ENCODE data around the gene EIF2B5.
A peak's percentile ranks its signal among the peaks of the same experiment; 100 is the strongest.

The EIF2B5 gene

DNA sequence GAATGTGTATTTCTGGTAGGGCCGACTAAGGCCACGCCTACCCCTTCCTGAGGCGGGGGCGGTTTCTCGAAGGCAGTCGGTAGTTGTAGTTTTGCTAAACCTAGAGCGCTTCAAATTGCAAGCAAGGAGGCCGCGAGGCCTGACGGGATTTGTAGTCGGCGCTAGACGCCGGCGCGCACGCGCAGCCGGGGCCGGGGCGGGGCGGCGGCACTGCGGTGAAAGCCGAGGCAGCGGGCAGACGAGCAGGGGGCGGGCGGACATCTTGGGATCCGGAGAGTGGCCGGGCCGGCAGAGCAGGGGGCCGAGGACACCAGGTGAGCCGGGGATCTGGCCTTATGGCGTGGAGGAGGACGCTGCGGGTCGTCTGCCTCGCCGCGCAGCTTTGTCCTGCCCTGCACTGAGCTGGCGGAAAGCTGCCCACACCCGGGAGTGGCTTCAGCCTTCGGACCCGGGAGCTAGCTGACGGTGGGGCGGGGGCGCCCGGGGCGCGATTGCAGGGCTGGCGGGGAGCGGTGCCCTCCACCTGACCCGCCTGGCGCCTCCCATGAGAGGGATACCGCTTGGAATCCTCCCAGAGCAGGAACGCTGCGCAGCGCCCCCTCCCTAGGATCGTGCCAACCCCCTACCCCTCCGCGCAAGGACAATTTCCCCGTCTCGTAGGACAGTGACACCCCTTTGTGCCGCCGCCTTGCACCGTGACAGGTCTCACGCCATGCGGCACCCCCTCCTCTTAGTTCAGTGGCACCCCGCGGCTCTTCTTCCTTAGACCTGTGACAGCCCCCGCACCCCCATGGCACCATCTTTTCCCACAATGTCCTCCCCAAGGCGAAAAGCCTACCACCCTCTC, 39.7 kb downstream of the EIF2B5 start, which contains the start of gene AP2M1:
TSS of gene AP2M1 (plus strand) at position 210 of the 847 bp plus-strand sequence. CDS start 2,139 bp downstream, outside the sequence.
- peak; percentile 97 for DNase-seq

DNA sequence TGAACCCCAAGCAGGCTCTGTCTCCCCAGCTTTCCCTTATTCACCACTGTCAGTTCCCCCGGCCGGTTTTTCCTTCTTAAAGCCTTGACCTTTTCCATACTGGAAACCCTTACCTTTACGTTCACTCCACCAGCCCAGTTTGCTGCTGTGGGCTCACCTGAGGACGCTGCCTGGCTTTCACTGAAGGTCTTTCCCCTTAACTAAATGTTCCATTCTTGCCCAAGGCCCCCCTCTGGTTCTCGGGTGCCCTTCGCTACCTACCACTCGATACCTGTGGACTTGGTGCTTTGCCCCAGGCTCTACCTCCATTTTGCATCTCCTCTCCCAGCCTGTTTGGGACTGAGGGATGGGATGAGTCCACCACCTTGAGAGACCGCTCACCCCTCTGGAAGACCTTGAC, 40.3 kb downstream of the EIF2B5 start:
- no peak for DNase-seq

DNA sequence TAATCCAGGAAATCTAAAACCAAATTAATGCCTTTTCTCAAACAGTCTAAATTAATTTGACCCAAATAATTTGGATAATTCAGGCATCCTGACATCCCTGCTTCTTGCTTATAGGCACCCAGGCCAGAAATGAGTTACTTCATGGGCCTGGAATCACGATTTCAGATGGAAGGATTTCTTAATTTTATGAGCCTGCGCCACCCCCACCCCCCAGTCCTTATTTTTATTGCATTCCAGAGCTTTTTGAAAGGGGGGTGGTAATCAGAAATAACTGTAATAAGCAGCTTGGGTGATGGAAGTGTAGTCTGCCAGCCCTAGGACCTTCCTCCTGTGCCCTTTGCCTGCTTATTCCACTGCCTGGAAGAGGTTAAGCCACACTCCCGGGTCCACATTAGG, 40.8 kb downstream of the EIF2B5 start:
- DNase-seq, result no peak

DNA sequence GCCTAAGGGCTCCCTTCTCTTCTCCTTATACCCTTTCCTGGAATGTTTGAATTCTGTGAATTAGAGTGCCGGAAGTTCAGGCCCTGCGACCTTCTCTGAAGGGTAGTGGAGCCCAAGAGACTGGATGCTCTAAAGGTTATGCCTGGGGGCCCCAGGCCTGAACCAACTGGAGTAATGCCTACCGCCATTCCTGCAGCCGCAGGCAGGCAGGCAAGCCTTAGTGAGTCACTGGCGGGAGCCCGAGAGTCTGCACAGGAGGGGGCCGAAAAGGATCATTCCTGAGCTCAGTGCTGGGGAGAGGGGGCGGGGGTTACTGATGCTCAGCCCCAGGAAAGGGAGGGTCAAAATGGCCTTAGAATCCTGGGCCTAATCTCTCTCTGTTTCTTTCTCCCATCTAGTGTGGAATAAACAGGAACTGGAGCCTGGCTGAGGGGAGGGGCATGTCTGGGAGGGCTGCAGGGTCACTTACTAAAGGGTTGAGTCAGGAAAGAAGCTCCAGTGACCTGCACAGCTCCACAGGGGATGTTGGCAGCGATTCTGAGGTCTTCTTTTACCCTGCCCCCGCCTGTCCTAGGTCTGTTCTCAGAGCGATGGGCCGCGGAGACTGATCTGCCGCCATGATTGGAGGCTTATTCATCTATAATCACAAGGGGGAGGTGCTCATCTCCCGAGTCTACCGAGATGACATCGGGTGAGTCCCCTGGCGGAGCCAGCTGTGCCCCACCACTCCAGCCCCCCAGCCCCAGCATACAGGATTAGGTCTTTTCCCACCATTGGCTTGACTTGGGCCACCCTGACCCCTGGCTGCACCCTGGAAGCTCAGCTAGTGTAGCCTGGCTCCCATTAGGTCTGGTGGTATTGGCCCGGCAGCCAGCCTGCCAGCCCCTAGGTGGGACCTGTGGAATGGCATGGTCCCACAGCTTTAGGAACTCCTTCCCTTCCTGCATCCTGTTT, 41.5 kb downstream of the EIF2B5 start:
- no peak for DNase-seq

DNA sequence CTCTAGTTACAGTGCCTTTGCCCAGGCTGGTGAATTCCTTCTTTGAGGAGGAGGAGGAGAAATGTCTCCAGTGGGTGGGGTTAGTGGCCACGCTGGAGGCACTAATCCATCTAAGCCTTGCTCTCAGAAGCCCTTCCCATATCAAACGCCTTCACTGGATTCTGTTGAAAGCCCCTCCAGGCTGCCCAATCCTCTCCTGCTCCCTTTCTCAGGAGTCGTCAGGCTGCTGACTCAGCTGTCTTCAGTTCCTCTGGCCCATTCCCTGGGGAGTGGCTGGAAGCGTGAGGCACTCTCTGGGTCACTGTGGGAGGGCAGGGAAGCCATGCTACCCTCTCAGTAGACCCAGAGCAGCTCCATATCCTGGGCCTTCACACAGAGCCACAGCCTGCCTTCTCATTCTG, 42.2 kb downstream of the EIF2B5 start:
- DNase-seq, result no peak

DNA sequence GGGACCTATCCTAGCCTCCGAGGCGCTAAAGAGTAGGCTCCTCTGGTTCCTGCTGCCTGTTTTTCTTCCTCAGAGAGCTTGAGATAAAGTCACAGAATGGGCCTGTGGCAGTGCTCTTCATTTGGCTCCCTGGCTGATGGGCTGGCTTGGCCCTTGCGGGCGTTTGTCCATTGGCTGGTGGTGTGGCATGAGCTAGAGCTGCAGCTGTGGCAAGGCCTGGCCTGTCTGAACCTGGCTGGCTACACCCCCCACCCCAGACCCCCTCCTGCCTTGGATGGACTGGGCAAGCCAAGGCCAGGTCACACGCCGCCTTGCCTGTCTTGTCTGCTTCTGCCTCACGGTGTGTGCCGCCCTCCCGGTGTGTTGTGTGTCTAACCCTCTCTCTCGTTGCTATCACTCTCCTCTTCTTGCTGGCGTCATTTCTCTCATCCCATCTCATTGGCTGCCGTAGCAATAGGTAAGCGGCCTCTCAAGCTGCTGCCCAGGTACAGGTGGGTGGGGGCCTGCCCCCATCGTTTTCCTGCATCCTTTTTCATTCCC, 42.7 kb downstream of the EIF2B5 start:
- no peak for DNase-seq

DNA sequence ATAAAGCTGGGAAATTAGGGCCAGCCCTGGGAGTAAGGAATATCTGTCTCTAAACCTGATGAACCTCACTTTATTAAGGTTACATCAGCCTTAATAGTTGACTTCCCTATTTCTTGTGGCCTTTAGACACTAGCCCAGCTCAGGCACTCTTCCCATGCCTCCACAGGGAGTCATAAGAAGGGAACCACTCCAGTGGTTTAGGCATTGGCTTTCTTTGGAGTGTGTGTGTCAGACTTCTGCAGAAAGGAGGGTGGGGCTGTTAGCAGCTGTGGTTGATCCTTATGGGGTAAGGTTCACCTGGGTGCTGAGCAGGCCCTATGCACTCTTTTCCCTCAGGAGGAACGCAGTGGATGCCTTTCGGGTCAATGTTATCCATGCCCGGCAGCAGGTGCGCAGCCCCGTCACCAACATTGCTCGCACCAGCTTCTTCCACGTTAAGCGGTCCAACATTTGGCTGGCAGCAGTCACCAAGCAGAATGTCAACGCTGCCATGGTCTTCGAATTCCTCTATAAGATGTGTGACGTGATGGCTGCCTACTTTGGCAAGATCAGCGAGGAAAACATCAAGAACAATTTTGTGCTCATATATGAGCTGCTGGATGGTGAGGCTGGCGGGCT, 43.5 kb downstream of the EIF2B5 start:
- no peak for DNase-seq

- no peak for DNase-seq
These were observed 45.0 kb downstream of the EIF2B5 start for GRCh38 chr3:184180165-184180564.

DNA sequence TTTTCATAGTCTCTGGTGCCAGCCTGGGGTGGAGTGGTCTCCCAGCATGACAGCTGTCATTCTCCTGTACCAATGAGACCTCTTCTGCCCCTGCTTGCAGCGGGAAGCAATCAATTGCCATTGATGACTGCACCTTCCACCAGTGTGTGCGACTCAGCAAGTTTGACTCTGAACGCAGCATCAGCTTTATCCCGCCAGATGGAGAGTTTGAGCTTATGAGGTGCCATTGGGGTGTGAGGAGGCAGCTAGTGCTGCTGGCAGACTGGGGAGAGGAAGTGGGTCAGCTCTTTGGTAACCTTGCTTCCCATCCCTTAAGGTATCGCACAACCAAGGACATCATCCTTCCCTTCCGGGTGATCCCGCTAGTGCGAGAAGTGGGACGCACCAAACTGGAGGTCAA, 46.4 kb downstream of the EIF2B5 start:
- DNase-seq, result no peak

DNA sequence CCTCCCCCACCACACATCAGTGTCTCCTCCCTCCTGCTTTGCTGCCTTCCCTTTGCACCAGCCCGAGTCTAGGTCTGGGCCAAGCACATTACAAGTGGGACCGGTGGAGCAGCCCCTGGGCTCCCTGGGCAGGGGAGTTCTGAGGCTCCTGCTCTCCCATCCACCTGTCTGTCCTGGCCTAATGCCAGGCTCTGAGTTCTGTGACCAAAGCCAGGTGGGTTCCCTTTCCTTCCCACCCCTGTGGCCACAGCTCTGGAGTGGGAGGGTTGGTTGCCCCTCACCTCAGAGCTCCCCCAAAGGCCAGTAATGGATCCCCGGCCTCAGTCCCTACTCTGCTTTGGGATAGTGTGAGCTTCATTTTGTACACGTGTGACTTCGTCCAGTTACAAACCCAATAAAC, 48.5 kb downstream of the EIF2B5 start:
- DNase-seq, result no peak

GRCh38 chr3:184184546-184185230, 49.5 kb downstream of the EIF2B5 start:
- DNase-seq, result no peak

DNA sequence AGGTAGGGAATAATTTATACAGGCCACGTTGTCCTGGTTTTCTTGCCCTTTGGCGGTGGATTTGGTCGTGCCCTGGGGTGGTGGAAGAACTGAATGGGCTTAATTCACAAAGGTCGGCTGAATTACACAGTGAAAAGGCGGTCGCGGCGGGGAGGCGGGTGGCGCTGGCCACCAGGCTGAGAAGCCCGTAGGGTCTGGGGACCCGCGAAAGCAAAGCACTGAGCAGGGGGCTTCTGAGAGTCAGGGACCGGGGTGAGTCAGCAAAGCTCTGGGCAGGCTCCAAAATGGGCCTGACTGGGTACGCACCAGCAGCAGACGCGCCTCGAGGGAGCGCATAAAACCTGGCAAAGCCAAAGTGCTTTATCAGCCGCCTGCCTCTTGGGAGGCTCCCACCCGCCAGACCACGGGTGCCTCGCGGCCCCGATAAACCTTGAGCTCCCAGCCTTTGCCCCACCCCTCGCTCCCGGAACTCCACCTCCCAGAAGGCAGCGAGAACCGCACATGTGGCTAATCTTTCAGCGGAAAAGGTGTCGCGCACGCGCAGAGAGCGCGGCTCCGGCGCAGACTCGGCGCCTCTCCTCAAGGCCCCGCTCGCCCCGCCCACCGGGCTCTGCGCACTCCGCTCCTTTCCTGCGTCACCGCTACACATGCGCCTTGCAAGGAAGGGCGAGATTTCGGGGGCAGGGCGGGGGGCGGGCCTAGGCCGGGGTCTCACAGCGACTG, 50.5 kb downstream of the EIF2B5 start:
- peak; percentile 99 for DNase-seq

- DNase-seq, result no peak
These were observed 51.2 kb downstream of the EIF2B5 start, which contains the start of gene ABCF3 for GRCh38 chr3:184186184-184186901. Gene ABCF3, plus strand, starts transcription at chr3:184186199. Its CDS starts 9 bp downstream, at chr3:184186208.

GRCh38 chr3:184186902-184187207, 51.7 kb downstream of the EIF2B5 start:
- peak; percentile 22 for DNase-seq

DNA sequence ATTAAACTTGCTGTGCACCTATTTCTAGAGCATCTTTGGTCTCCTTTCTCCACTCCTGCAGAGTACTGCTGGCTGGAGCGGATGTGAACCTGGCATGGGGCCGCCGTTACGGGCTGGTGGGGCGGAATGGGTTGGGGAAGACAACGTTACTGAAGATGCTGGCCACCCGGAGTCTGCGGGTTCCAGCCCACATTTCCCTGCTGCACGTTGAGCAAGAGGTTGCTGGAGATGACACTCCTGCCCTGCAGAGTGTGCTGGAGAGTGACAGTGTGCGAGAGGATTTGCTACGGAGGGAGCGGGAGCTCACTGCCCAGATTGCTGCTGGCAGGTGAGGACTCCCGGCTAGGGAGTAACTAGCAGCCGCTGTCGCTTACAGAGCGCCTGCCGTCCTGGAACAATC, 52.9 kb downstream of the EIF2B5 start:
- DNase-seq, result no peak

GRCh38 chr3:184189421-184189820, 54.3 kb downstream of the EIF2B5 start:
- no peak for DNase-seq

- no peak for DNase-seq
These were observed 57.7 kb downstream of the EIF2B5 start for GRCh38 chr3:184192889-184193288.

DNA sequence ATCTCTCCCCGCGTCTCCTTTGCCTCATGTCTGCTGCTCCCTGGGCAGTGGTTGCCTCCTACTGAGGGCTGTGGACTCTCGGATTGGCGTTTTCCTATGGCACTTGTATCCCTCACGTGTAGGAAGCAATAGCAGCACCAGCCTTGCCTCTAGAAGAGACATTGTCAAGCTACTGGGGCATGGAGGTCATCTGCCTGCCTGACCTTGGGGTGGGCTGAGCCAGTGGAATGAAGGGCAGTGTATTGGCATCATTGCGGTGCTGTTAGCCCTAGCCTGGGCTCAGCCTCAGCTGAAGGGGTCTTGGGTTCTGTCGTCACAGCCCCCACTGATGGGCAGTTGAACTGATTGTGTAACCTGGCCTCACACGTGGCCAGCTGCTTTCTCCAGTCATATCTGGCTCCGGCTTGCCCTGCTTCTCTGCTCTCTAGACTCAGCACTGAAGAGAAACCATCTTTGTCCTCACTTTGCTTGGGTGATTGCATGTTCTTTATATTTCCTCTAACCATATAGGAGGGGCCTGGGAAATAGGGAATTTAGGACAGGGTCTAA, 58.9 kb downstream of the EIF2B5 start:
- DNase-seq, result no peak
